Measurements from ENCODE around the gene QPCT. TPM values are rescaled to one million over a fixed set of nuclear protein-coding genes. Genes with fewer than 3 reads are reported as not detected.

The QPCT gene
- total RNA-seq, 1 donor, result 8.3 TPM

DNA sequence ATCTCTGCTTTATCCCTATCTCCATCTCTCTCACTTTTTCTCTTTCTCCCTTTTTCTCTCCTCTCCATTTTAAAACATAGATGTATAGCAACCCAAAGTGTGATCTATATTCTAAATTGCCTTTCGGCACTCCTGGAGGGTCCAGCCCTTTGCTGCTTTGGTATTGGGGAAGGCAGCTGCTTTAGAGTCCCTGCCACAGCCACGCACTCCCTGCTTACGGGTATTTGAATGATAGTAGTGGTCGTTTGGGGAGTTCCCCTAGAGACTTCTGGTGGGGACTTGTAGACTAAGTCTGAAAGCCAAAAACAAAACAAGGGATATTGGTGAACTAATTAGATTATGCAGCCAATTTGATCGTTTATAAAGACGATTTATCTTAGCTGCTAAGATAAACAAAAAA is 11.9 kb downstream of the QPCT start:
- no peak for DNase-seq (ENCODE audit: low read depth)
- TF ChIP-seq, protein P1, sequence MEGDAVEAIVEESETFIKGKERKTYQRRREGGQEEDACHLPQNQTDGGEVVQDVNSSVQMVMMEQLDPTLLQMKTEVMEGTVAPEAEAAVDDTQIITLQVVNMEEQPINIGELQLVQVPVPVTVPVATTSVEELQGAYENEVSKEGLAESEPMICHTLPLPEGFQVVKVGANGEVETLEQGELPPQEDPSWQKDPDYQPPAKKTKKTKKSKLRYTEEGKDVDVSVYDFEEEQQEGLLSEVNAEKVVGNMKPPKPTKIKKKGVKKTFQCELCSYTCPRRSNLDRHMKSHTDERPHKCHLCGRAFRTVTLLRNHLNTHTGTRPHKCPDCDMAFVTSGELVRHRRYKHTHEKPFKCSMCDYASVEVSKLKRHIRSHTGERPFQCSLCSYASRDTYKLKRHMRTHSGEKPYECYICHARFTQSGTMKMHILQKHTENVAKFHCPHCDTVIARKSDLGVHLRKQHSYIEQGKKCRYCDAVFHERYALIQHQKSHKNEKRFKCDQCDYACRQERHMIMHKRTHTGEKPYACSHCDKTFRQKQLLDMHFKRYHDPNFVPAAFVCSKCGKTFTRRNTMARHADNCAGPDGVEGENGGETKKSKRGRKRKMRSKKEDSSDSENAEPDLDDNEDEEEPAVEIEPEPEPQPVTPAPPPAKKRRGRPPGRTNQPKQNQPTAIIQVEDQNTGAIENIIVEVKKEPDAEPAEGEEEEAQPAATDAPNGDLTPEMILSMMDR (IDR thresholded peaks at IDR 0.05; ENCODE audit: insufficient read depth, low read length), result no peak
- no peak overlapping the region for H3K4me3 ChIP-seq (ENCODE audit: low read depth, low read length)

DNA sequence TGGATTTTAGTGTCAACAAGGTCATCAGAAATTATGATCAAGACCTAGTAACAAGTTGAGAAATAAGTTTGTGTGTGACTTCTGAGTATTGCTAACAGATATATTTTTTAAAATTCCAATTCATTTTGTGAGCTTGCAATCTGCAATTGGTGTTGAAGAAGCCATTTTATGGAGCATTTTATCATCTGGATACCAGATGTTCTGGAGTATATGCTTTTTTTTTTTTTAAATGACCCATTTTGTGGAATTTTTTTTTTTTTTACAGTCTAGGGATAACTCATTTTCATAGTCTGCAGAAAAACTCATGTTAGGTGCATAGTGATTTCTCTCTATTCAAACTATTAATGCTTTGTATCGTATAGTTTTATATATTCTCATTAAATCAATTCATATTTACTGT is 12.6 kb downstream of the QPCT start:
- TF ChIP-seq, protein P1 (IDR thresholded peaks at IDR 0.05; ENCODE audit: insufficient read depth, low read length), result no peak
- no peak for DNase-seq (ENCODE audit: low read depth)
- no peak overlapping the region for H3K4me3 ChIP-seq (ENCODE audit: low read depth, low read length)

DNA sequence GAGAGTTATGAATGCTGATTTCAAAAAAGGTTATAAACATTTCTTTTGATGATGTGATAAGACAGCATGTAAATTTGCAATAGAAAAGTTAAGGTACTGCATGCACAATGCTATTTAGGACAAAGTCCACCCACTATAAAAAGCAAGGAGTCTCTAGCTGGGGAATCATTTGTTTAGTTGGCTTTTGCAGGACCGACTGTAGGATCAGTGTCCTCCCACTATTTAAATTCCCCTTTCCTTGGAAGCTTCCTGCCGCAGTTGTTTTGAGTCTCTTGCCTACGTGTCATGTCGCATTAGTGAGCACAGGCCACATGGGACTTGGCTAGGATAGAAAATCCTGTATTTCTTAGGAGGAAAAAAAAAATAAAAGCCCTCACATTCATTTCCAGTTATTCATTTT is 13.1 kb downstream of the QPCT start:
- no peak for DNase-seq (ENCODE audit: low read depth)
- TF ChIP-seq, protein P1 (IDR thresholded peaks at IDR 0.05; ENCODE audit: insufficient read depth, low read length), result no peak
- H3K4me3 ChIP-seq (ENCODE audit: low read depth, low read length), result no peak overlapping the region

GRCh38 chr2:37358466-37358865 is 14.0 kb downstream of the QPCT start:
- no peak overlapping the region for H3K4me3 ChIP-seq (ENCODE audit: low read depth, low read length)
- TF ChIP-seq, protein P1 (IDR thresholded peaks at IDR 0.05; ENCODE audit: insufficient read depth, low read length), result no peak
- DNase-seq (ENCODE audit: low read depth), result no peak

- H3K4me3 ChIP-seq (ENCODE audit: low read depth, low read length), result no peak overlapping the region
- TF ChIP-seq, protein P1 (IDR thresholded peaks at IDR 0.05; ENCODE audit: insufficient read depth, low read length), result no peak
- DNase-seq (ENCODE audit: low read depth), result no peak
These were observed 16.9 kb downstream of the QPCT start for GRCh38 chr2:37361216-37361815.

DNA sequence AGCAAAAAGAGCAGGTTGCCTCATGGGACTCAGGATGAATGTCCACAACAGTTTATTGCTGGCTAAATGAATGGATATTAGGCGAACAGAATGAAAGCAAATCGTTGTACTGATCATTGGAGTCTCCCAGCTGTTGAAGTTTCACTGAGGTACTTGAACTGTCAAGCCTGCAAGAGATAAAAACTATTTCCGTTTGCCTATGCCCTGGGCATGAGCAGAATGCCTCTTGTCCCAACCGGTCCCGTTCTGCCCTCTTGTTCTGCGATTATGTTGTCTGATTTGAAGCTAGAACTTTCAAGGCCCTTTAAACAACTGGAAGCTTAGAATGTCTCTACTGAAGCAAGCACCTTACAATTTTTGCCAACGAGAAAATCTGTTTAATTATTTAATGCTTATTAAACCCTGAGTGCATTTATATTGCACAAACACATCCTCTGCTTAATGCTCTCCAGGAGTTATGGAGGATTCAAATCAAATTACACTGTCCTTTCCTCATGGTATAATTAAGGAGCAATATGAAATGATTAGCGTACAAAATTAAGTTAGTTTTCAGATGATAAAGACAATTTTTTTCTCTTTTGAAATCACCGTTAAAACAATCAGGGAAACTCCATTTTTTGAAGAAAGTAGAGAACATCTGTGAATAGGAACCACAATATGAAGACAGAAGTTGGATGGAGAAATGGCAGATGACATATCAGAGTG is 17.7 kb downstream of the QPCT start:
- DNase-seq (ENCODE audit: low read depth), result no peak
- TF ChIP-seq, protein P1 (IDR thresholded peaks at IDR 0.05; ENCODE audit: insufficient read depth, low read length), result no peak
- H3K4me3 ChIP-seq (ENCODE audit: low read depth, low read length), result no peak overlapping the region

All from fibroblast of the aortic adventitia (primary cell).